Raji (cell line): ENCODE data around the gene SPRR2D.

Experiments used
- POLR2A ChIP-seq: IDR thresholded peaks from 2 replicates; pipeline ENCODE4 v1.6.1; 2011; ENCODE audit warnings: low read depth, low read length, control low read depth; ENCODE audit not compliant: insufficient read depth

SPRR2D gene

GRCh38 chr1:153040950-153041631, at the start of gene SPRR2D:
TSS of gene SPRR2D (minus strand) at chr1:153041120. CDS start at chr1:153040346, 774 bp downstream.
- TF ChIP-seq POLR2A = no peak

DNA sequence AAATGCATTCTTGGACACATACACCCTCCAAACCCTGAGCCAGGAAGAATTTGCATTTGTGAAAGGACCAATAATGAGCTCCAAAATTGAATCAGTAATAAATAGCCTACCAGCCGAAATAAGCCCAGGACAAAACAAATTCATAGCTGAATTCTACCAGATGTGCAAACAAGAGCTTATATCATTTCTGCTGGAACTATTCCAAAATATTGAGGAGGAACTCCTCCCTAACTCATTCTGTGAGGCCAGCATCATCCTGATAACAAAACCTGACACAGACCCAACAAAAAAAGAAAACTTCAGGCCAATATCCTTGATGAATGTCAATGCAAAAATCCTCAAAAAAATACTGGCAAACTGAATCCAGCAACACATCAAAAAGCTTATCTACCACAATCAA, 46.7 kb upstream of the SPRR2D start:
- no peak for TF ChIP-seq POLR2A

- TF ChIP-seq POLR2A = no peak
These were observed 40.8 kb upstream of the SPRR2D start for GRCh38 chr1:153081736-153082135.

DNA sequence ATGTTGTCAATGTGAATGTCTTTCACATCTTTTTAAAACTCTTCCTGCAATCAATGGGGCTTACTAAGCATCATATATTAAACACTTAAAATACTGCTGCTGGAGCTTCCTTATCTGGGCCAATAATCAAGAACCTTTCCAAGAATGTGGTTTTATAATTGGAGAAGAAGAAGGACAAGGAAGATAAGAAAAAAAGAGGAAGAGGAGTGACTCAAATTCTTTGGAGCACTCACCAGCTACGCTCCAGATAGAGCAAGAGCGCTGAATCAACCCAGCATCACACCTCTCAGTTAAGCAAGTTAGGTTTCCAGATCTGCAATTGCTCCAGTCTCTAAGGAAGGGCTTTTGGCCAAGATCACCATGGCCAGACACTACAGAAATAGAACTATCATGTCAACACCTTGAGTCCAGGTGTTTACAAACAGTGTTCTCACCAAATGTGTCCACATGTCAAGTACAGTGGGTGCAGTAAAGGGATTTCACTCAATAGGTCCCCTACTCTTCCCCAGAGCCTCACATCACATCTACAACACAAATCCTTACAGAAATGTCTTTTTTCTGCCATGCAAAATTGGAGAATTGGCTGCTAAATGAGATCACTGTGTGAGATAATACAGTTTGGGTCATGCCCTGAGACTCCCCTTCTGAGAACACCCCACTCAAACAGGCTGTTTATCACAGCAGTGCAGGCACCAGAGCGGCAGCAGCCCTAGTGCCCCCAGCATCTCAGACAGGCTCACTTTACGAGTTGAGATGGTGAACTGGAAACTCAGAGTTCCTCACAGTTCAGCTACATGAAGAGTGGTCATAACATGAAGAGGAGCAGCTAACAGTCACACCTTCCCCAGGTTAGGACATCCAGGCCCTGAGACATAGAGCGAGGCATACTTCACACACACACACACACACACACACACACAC, 32.1 kb upstream of the SPRR2D start:
- no peak for TF ChIP-seq POLR2A

DNA sequence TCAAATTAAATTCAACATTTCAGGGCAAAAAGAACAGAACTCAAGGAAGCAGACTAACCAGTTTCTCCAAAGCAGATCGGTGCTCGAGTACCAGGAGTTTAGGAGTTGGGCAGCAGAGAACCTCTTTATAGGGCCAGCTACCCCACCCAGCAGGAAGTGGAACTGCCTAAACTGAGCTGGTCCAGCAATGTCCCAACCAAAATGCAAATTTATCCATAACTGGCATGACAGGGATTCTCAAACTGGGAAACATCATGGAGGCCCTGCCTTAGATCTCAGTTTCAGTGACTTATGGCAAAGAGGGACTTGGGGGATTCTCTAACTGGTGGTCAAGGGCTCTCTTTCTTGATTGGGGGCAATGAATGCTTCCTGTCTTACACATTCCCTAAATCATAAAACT, 30.6 kb upstream of the SPRR2D start, which contains the start of gene SPRR2B:
Gene SPRR2B, minus strand, starts transcription at position 101 of the 400 bp plus-strand sequence. CDS start 772 bp downstream, outside the sequence.
- TF ChIP-seq POLR2A = no peak

DNA sequence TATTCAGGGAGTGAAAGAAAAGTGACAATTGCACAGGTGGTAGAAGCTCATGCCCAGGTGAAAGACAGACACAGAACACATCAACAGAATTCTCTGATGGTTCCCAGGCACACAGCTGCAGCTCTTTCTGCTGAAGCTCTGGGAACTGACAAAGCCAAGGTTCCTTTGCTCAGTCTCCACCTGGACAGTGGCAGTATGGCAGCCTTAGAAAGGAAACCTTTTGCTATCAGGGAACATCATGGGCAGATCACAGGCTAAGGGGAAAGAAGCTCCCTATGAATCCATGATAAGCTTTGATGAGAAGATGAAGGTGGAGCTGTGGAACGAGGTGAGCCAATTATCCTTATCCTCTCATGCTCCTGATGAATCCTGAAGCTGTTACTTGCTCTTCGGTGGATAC, 29.3 kb upstream of the SPRR2D start:
- TF ChIP-seq POLR2A = no peak

GRCh38 chr1:153058826-153059784, 18.2 kb upstream of the SPRR2D start:
- no peak for TF ChIP-seq POLR2A

- TF ChIP-seq POLR2A = no peak
These were observed 17.2 kb upstream of the SPRR2D start for GRCh38 chr1:153058154-153058553.

- TF ChIP-seq POLR2A = no peak
These were observed 16.5 kb upstream of the SPRR2D start, which contains the start of gene SPRR2A for GRCh38 chr1:153057375-153057774. TSS of gene SPRR2A (minus strand) at chr1:153057512. CDS start at chr1:153056735, 777 bp downstream.

DNA sequence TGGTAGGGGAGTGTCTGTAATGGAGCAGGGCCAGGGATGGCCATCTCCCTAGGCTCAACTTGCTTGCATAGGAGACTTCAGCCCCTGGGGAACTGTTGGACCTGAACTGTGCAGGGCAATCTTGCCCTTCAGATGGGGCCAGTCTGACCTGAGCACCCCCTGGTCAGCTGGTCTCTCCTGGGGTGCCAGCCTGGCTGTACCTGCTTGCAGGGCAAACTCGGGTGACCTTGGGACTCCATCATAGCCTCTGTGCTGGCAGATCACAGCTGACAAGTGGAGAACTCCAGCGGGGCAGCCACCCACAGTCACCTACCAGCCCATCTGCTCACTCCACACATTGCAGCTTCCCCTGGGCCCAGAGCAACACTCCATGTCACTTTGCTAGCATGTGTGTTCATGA, 8.3 kb upstream of the SPRR2D start:
- no peak for TF ChIP-seq POLR2A

DNA sequence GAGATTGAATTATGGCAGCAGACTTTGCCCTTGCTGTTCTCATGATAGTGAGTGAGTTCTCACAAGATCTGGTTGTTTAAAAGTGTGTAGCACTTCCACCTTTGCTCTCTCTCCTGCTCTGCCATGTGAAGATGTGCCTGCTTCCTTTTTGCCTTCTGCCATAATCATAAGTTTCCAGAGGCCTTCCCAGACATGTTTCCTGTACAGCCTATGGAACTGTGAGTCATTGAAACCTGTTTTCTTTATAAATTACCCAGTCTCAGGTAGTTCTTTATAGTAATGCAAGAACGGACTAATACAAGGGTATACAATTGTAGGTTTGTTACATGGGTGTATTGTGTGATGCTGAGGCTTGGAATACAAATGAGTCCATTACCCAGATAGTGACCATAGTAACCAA, 5.7 kb downstream of the SPRR2D start:
- no peak for TF ChIP-seq POLR2A

GRCh38 chr1:153032677-153033308, 8.1 kb downstream of the SPRR2D start:
- TF ChIP-seq POLR2A = no peak

DNA sequence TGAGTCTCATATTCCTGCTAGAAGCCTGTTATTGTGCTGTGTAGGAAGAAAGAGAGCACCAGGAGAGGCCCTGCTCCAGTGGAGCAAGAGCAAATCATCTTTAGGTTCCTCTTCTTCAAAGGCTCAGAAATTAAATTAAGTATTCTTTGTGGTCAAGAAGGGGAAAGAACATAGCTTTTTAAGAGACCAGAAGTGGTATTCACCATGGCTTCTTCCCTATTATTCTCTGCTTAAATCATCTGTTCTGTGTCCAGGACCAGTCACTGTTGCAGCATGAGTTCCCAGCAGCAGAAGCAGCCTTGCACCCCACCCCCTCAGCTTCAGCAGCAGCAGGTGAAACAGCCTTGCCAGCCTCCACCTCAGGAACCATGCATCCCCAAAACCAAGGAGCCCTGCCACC, 8.8 kb downstream of the SPRR2D start:
- no peak for TF ChIP-seq POLR2A

GRCh38 chr1:153030895-153031294, 10.0 kb downstream of the SPRR2D start, which contains the start of gene SPRR1B:
TSS of gene SPRR1B (plus strand) at chr1:153031203. CDS start at chr1:153032346, 1,143 bp downstream.
- no peak for TF ChIP-seq POLR2A
